Peyer's patch (tissue), 4 donors: Measurements from ENCODE around the gene MTFP1. TPM values are rescaled to one million over a fixed set of nuclear protein-coding genes. Genes with fewer than 3 reads are reported as not detected.

Source experiments
- DNase-seq, 3 donors: peaks; one replicate each; pipeline ENCODE4 v3.0.0-alpha.2; 2017 to 2019
- H3K27ac ChIP-seq, 4 donors: fragments of 200-600 bp; sonication (generic); one replicate each; pipeline ENCODE4 v1.5.1; 2016 to 2019
- H3K27me3 ChIP-seq, 2 donors: fragments of 200-600 bp; sonication (generic); one replicate each; pipeline ENCODE4 v1.5.1; 2019
- H3K36me3 ChIP-seq, 3 donors: fragments of 200-600 bp; sonication (generic); one replicate each; pipeline ENCODE4 v1.5.1; 2016 to 2019
- H3K4me1 ChIP-seq, 4 donors: fragments of 200-600 bp; sonication (generic); one replicate each; pipeline ENCODE4 v1.5.1; 2016 to 2019
- H3K4me3 ChIP-seq, 4 donors: fragments of 200-600 bp; sonication (generic); 1 replicate in 3 of 4; 2 replicates in 1 of 4; pipeline ENCODE4 v1.5.1; 2016 to 2019; ENCODE audit warnings: mild to moderate bottlenecking in 1 of 4
- H3K9me3 ChIP-seq, 4 donors: fragments of 200-600 bp; sonication (generic); one replicate each; pipeline ENCODE4 v1.5.1; 2016 to 2019; ENCODE audit warnings: mild to moderate bottlenecking in 1 of 4
- POLR2A ChIP-seq, 2 donors: fragments of 450-650 bp; IDR thresholded peaks; one replicate each; pipeline ENCODE4 v1.5.1; 2017; ENCODE audit warnings: antibody characterized with exemption in 2 of 2, mild to moderate bottlenecking in 2 of 2, moderate library complexity in 2 of 2
- total RNA-seq, 4 donors: library from RNA; depleted of rRNA; stranded (reverse); fragments of >200 nt; gene quantifications; one replicate each; pipeline ENCODE4 v1.1.0, GENCODE V29; 2016
- TF ChIP-seq, protein P1 (sequence below), 6 experiments: fragments of 450-650 bp in 4 of 6; fragments of 200-600 bp in 2 of 6; sonication (generic) in 1 of 6; IDR thresholded peaks; one replicate each; pipeline ENCODE4 v1.5.1; 2017 to 2019; ENCODE audit warnings: antibody characterized with exemption in 6 of 6, mild to moderate bottlenecking in 3 of 6, moderate library complexity in 1 of 6

Gene MTFP1
- total RNA-seq, 4 donors from 2014 or later = 12.4 to 24.7 (median 19.2) TPM

DNA sequence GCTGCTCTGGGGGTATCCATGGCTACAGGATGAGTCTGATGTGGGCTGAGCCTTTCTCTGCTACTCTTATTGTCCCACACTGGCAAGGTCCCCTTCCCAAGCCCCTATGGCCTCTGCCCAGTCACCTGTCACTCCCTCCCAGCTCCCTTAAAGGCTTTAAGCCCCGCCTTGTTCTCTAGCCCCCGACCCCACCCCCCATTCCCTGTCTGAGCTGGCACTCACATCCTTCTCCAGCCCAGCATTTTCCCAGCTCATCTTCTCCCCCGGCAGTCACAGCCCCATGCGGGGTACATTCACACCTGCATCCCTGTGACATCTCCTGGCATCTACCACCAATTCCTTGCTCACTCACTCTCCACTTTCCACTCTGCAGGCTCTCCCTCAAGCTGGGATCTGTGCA, 4.3 kb downstream of the MTFP1 start:
- no peak overlapping the region for H3K4me3 ChIP-seq
- peaks cover 0 to 4% (median 0%) of the 10 kb centered on the region in 3 donors for H3K36me3 ChIP-seq
- H3K9me3 ChIP-seq = no peaks in the 10 kb centered on the region
- no peak for DNase-seq
- no peak for TF ChIP-seq POLR2A (IDR thresholded peaks at IDR 0.05)
- TF ChIP-seq, protein P1, sequence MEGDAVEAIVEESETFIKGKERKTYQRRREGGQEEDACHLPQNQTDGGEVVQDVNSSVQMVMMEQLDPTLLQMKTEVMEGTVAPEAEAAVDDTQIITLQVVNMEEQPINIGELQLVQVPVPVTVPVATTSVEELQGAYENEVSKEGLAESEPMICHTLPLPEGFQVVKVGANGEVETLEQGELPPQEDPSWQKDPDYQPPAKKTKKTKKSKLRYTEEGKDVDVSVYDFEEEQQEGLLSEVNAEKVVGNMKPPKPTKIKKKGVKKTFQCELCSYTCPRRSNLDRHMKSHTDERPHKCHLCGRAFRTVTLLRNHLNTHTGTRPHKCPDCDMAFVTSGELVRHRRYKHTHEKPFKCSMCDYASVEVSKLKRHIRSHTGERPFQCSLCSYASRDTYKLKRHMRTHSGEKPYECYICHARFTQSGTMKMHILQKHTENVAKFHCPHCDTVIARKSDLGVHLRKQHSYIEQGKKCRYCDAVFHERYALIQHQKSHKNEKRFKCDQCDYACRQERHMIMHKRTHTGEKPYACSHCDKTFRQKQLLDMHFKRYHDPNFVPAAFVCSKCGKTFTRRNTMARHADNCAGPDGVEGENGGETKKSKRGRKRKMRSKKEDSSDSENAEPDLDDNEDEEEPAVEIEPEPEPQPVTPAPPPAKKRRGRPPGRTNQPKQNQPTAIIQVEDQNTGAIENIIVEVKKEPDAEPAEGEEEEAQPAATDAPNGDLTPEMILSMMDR (IDR thresholded peaks at IDR 0.05) = no peak
- H3K4me1 ChIP-seq = peaks cover 0 to 5% (median 2%) of the 10 kb centered on the region in 4 donors
- H3K27ac ChIP-seq = no peak overlapping the region
- no peaks in the 10 kb centered on the region for H3K27me3 ChIP-seq

DNA sequence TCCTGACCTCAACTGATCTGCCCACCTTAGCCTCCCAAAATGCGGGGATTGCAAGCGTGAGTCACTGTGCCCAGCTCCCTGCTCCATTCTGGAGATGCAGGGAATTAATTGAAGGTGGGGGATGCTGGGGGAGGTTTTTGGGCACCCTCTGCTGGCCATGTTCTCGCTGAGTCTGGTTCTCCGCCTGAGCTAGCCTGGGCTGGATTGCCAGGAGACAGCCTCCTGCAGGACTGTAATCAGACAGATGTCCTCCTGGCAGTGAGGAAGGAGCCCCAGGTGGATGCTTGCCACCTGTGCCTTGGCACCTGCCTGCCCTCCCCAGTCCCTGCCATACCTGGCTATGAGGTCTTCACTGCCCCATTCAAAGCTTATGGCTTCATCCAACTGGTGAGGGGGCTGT, 5.4 kb downstream of the MTFP1 start:
- Histone ChIP-seq H3K27me3 (no peaks in the 10 kb centered on the region), H3K4me3 (no peak overlapping the region), H3K9me3 (peaks cover 0 to 3% (median 0%) of the 10 kb centered on the region in 4 donors), H3K36me3 (peaks cover 0 to 4% (median 0%) of the 10 kb centered on the region in 3 donors), H3K4me1 (peaks cover 0 to 5% (median 0%) of the 10 kb centered on the region in 4 donors), H3K27ac (no peak overlapping the region)
- TF ChIP-seq, protein P1 (IDR thresholded peaks at IDR 0.05) = no peak
- TF ChIP-seq POLR2A (IDR thresholded peaks at IDR 0.05) = no peak
- DNase-seq = no peak

DNA sequence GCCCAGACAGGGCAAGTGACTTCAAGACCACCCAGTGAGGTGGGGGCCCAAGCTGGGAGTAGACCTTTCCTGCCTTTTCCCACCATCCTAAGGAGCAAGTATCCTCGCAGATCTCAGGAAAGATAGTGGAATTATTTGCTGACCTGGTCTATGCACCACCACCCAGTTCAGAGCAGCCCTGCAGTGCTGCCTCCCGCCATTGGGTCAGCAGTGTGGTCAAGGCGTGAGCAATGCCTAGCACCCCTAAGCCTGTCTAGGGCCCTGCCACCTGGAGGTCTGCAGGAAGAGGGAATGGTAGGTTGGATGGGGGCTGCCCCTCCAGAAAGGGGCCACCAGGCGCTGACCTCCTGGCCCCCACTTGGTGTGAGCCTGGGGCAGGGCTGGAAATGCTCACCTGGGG, 6.5 kb downstream of the MTFP1 start:
- DNase-seq = no peak
- peaks cover 0 to 3% (median 0%) of the 10 kb centered on the region in 4 donors for H3K9me3 ChIP-seq
- TF ChIP-seq POLR2A (IDR thresholded peaks at IDR 0.05) = no peak
- TF ChIP-seq, protein P1 (IDR thresholded peaks at IDR 0.05) = no peak
- peaks cover 0 to 5% (median 0%) of the 10 kb centered on the region in 4 donors for H3K4me1 ChIP-seq
- no peak overlapping the region for H3K4me3 ChIP-seq
- no peaks in the 10 kb centered on the region for H3K27me3 ChIP-seq
- H3K27ac ChIP-seq = no peak overlapping the region
- peaks cover 0 to 4% (median 0%) of the 10 kb centered on the region in 3 donors for H3K36me3 ChIP-seq

DNA sequence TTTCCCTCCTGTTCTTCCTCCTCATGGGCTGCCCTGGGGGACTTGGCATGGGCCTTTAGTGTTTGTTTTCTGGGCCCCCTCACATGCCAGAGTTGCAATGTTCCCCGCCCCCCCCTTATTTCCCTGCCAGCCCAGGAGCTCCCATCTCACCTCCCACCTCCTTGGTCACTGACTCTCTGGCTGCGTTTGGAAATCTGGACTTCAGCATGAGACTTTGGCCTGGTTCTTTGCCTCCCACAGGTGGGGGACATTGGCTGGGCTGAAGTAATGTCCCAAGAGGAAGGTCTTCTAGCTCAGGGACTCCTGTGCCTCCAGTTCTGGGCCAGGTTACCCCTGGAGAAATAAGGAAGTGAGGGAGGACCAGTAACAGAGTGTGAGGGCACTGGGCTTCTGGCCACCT, 7.0 kb downstream of the MTFP1 start:
- no peaks in the 10 kb centered on the region for H3K27me3 ChIP-seq
- H3K36me3 ChIP-seq = peaks cover 0 to 4% (median 0%) of the 10 kb centered on the region in 3 donors
- peaks cover 0 to 3% (median 0%) of the 10 kb centered on the region in 4 donors for H3K9me3 ChIP-seq
- no peak overlapping the region for H3K4me3 ChIP-seq
- H3K4me1 ChIP-seq = peaks cover 0 to 5% (median 0%) of the 10 kb centered on the region in 4 donors
- DNase-seq = no peak
- no peak overlapping the region for H3K27ac ChIP-seq
- TF ChIP-seq, protein P1 (IDR thresholded peaks at IDR 0.05) = no peak
- TF ChIP-seq POLR2A (IDR thresholded peaks at IDR 0.05) = no peak

DNA sequence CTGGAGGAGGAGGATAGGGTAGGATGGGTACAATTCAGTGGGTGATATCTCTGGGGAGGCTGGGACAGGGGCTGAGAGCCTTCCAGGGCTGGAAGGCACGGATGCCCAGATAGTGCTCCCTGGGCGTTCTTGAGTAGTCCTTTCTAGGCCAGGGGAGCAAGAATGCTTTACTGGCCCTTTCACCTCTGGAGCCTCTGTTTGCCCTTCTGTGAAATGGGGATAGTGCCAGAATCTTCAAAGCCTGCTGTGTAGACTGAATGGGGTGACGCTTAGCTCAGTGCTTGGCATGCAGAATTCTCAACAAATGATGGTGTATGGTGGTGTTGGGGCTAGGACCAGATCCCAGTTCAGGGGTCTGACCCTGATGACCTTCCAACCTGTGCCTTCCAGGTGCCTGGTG, 7.7 kb downstream of the MTFP1 start:
- TF ChIP-seq, protein P1 (IDR thresholded peaks at IDR 0.05) = no peak
- TF ChIP-seq POLR2A (IDR thresholded peaks at IDR 0.05) = no peak
- H3K4me1 ChIP-seq = peaks cover 0 to 5% (median 0%) of the 10 kb centered on the region in 4 donors
- H3K4me3 ChIP-seq = no peak overlapping the region
- DNase-seq = no peak
- H3K9me3 ChIP-seq = peaks cover 0 to 3% (median 0%) of the 10 kb centered on the region in 4 donors
- H3K27ac ChIP-seq = no peak overlapping the region
- no peaks in the 10 kb centered on the region for H3K27me3 ChIP-seq
- peaks cover 0 to 4% (median 0%) of the 10 kb centered on the region in 3 donors for H3K36me3 ChIP-seq

DNA sequence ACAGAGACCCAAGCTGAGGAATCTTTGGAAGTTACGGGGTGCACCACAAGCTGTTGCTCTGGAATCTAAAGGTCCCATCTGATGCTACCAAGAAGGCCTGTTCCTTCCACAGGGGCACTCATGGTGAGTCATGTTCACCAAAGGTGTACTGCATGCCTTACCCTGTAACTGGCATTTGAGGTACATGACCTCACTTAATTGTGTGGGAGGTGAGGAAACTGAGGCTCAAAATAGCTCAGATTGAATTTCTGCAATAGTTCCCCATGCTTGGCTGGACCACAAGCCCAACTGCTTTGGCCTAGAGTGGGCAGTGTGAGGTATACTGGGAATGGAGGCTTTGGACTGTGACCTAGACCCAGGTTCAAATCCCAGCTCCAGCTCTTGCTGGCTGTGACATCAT, 8.2 kb downstream of the MTFP1 start:
- peaks cover 0 to 5% (median 0%) of the 10 kb centered on the region in 4 donors for H3K4me1 ChIP-seq
- TF ChIP-seq, protein P1 (IDR thresholded peaks at IDR 0.05) = no peak
- TF ChIP-seq POLR2A (IDR thresholded peaks at IDR 0.05) = no peak
- no peaks in the 10 kb centered on the region for H3K36me3 ChIP-seq
- no peak for DNase-seq
- H3K4me3 ChIP-seq = no peak overlapping the region
- H3K27me3 ChIP-seq = no peaks in the 10 kb centered on the region
- H3K27ac ChIP-seq = no peak overlapping the region
- peaks cover 0 to 3% (median 0%) of the 10 kb centered on the region in 4 donors for H3K9me3 ChIP-seq
